Endothelial cell of umbilical vein (primary cell): ENCODE data around the gene PEAK3. TPM values are rescaled to one million over a fixed set of nuclear protein-coding genes. Genes with fewer than 3 reads are reported as not detected.

Experiments
- BruUV-seq: library from RNA; stranded (reverse); fragments of 400-500 nt; replicated peaks from 2 replicates; lab custom pipeline; 2021; lab: Mats Ljungman, UMichigan
- CTCF ChIA-PET: fragments of 300-600, 350-600 bp; sonication (Branson Sonifier 250); formaldehyde crosslinking; loops from one replicate; lab custom pipeline; 2021; ENCODE audit warnings: antibody characterized with exemption, inconsistent platforms; lab: Charles Lee
- POLR2A ChIA-PET: fragments of 300-600, 350-600 bp; sonication (Branson Sonifier 250); formaldehyde crosslinking; loops from one replicate; lab custom pipeline; 2021; ENCODE audit warnings: antibody characterized with exemption, inconsistent platforms; lab: Charles Lee
- DNase-seq: peaks from one replicate; pipeline ENCODE4 v3.0.0-alpha.2; 2011; ENCODE audit warnings: low read depth, low spot score
- FAIRE-seq: peaks from 2 replicates; lab custom pipeline; 2011; peaks lifted over from hg19 to GRCh38; lab: Jason Lieb, UNC
- H2AFZ ChIP-seq: 2 replicates; pipeline ENCODE4 v1.6.0; 2012; ENCODE audit warnings: low read depth, low read length, control low read depth, inconsistent platforms
- H3K27ac ChIP-seq: 2 replicates; pipeline ENCODE4 v1.5.1; 2011; ENCODE audit warnings: low read depth, mild to moderate bottlenecking, control low read depth, low read length, moderate library complexity; ENCODE audit not compliant: insufficient read depth
- H3K27me3 ChIP-seq, 2 experiments: 2 replicates each; pipeline versions ENCODE4 v1.6.0 to v1.6.1; 2011; ENCODE audit warnings: low read length in 2 of 2, mixed read lengths in 1 of 2; ENCODE audit not compliant: control insufficient read depth in 2 of 2, insufficient read depth in 2 of 2
- H3K36me3 ChIP-seq, 2 experiments: 2 replicates in 1 of 2; 3 replicates in 1 of 2; pipeline ENCODE4 v1.5.1; 2011; ENCODE audit warnings: low read length in 2 of 2, mild to moderate bottlenecking in 1 of 2, moderate library complexity in 1 of 2; ENCODE audit not compliant: control insufficient read depth in 2 of 2, insufficient read depth in 2 of 2; ENCODE audit errors: extremely low read depth in 1 of 2
- H3K4me1 ChIP-seq: 3 replicates; pipeline ENCODE4 v1.5.1; 2011; ENCODE audit warnings: mild to moderate bottlenecking, low read length; ENCODE audit not compliant: control insufficient read depth, insufficient read depth; ENCODE audit errors: extremely low read depth
- H3K4me2 ChIP-seq: 2 replicates; pipeline ENCODE4 v1.6.1; 2011; ENCODE audit warnings: low read length, control low read depth, mixed read lengths; ENCODE audit not compliant: insufficient read depth
- H3K4me3 ChIP-seq, 3 experiments: fragments of 200-600 bp in 1 of 3; sonication (generic), shearing (Covaris generic) in 1 of 3; replicated peaks in 1 of 3; 2 replicates each; pipeline ENCODE4 v1.5.1; 2011 to 2016; ENCODE audit warnings: control low read depth in 3 of 3, low read length in 3 of 3, mild to moderate bottlenecking in 2 of 3, inconsistent platforms in 1 of 3, low read depth in 1 of 3, moderate library complexity in 1 of 3; ENCODE audit not compliant: insufficient read depth in 1 of 3
- H3K79me2 ChIP-seq: 2 replicates; pipeline ENCODE4 v1.6.0; 2012; ENCODE audit warnings: low read length, inconsistent platforms; ENCODE audit not compliant: control insufficient read depth, insufficient read depth
- H3K9ac ChIP-seq: replicated peaks from 2 replicates; pipeline ENCODE3; 2011; ENCODE audit warnings: low read length, control low read depth; ENCODE audit not compliant: insufficient read depth; ENCODE audit errors: extremely low read depth
- H3K9me1 ChIP-seq: replicated peaks from 3 replicates; pipeline ENCODE4 v1.6.0; 2011; ENCODE audit warnings: mild to moderate bottlenecking, low read length; ENCODE audit not compliant: control insufficient read depth, insufficient read depth; ENCODE audit errors: extremely low read depth
- H3K9me3 ChIP-seq: replicated peaks from 2 replicates; pipeline ENCODE4 v1.5.1; 2012; ENCODE audit warnings: low read length, inconsistent platforms; ENCODE audit not compliant: control insufficient read depth, insufficient read depth
- H4K20me1 ChIP-seq: replicated peaks from 2 replicates; pipeline ENCODE3; 2011; ENCODE audit warnings: mild to moderate bottlenecking, low read length; ENCODE audit not compliant: control insufficient read depth, insufficient read depth; ENCODE audit errors: extremely low read depth
- CTCF ChIP-seq, 2 donors: IDR thresholded peaks; 1 replicate in 1 of 2; 2 replicates in 1 of 2; pipeline ENCODE4 v1.5.1; 2011; ENCODE audit warnings: low read length in 2 of 2, mild to moderate bottlenecking in 2 of 2, moderate library complexity in 2 of 2, control low read depth in 1 of 2, inconsistent platforms in 1 of 2, low read depth in 1 of 2; ENCODE audit not compliant: insufficient read depth in 1 of 2; ENCODE audit errors: extremely low read depth in 1 of 2
- EZH2 ChIP-seq: IDR thresholded peaks from 2 replicates; pipeline ENCODE4 v1.6.1; 2012; ENCODE audit warnings: borderline replicate concordance, low read depth, mild to moderate bottlenecking, moderate library complexity, low read length, inconsistent platforms; ENCODE audit not compliant: severe bottlenecking
- FOS ChIP-seq: IDR thresholded peaks from 2 replicates; pipeline ENCODE4 v1.6.1; 2011; ENCODE audit warnings: mild to moderate bottlenecking, low read length, moderate library complexity, borderline replicate concordance; ENCODE audit not compliant: insufficient read depth
- GATA2 ChIP-seq: IDR thresholded peaks from 2 replicates; pipeline ENCODE4 v1.7.0; 2011; ENCODE audit warnings: low read depth, mild to moderate bottlenecking, moderate library complexity, mixed read lengths, low read length; ENCODE audit not compliant: insufficient read length, insufficient read depth
- JUN ChIP-seq: IDR thresholded peaks from 2 replicates; pipeline ENCODE4 v1.6.1; 2011; ENCODE audit warnings: borderline replicate concordance, low read depth; ENCODE audit not compliant: insufficient read length, insufficient read depth
- MYC ChIP-seq: IDR thresholded peaks from one replicate; pipeline ENCODE4 v1.6.1; 2011; ENCODE audit warnings: mild to moderate bottlenecking, low read depth, low read length
- POLR2A ChIP-seq: IDR thresholded peaks from 2 replicates; pipeline ENCODE4 v1.6.1; 2012; ENCODE audit warnings: low read depth, mild to moderate bottlenecking, control low read depth, low read length
- POLR2AphosphoS5 ChIP-seq: IDR thresholded peaks from 2 replicates; pipeline ENCODE4 v1.6.1; 2012; ENCODE audit warnings: low read depth, mild to moderate bottlenecking, control low read depth, low read length, moderate library complexity; ENCODE audit not compliant: insufficient read depth
- dilution Hi-C: fragments of 300-500 bp; cut with MboI; formaldehyde crosslinking; loops from one replicate; pipeline ENCODE4 v1.15.0; 2019; ENCODE audit warnings: low sequenced_read_pairs; ENCODE audit not compliant: extremely low pct_ligation_motif_present
- intact Hi-C: fragments of 100-400 bp; cut with micrococcal nuclease; formaldehyde crosslinking; loops from one replicate; pipeline ENCODE4 v1.10.0; 2022
- polyA plus RNA-seq, 4 experiments: library from polyadenylated mRNA; depleted of rRNA in 3 of 4; stranded (reverse) in 3 of 4; unstranded in 1 of 4; fragments of >200 nt; gene quantifications; 2 replicates each; pipeline versions ENCODE4 v1.2.1 to v1.2.3, GENCODE V29; 2011 to 2012; ENCODE audit warnings: missing spikeins in 1 of 4
- total RNA-seq: library from RNA; stranded (reverse); gene quantifications from 2 replicates; pipeline ENCODE4 v1.2.3, GENCODE V29; 2021
- TF ChIP-seq, protein P1 (sequence below): IDR thresholded peaks from 2 replicates; pipeline ENCODE4 v1.6.1; 2011; ENCODE audit not compliant: insufficient read depth, insufficient read length

PEAK3 gene
- total and polyA plus RNA-seq, 2 donors (not counting 3 experiments of a cell fraction or from before 2014, with no cell fraction given) = 0.03 TPM; not detected in 1

GRCh38 chr19:2225415-2226050 lies 56.4 kb downstream of the PEAK3 start:
- Histone ChIP-seq H3K27me3 (no peaks in the 10 kb centered on the region), H3K9ac (no peak overlapping the region), H3K27ac (no peak overlapping the region), H3K4me1 (no peaks in the 10 kb centered on the region), H3K9me1 (no peaks in the 10 kb centered on the region), H3K36me3 (peaks cover 2 to 26% of the 10 kb centered on the region in 2 experiments), H4K20me1 (no peaks in the 10 kb centered on the region), H2AFZ (no peak overlapping the region), H3K4me3 (no peak overlapping the region), H3K79me2 (no peaks in the 10 kb centered on the region), H3K4me2 (no peak overlapping the region), H3K9me3 (no peaks in the 10 kb centered on the region)
- BruUV-seq = no TSS peak
- no peak for FAIRE-seq
- dilution Hi-C loops = no loop called here
- ChIA-PET POLR2A (no interaction called here), CTCF (interaction anchor here (1.3 kb wide), 1 partner anchor 70 kb away, joined by 5 read pairs; no protein-coding TSS in a partner anchor)
- TF ChIP-seq JUN = no peak
- TF ChIP-seq CTCF (IDR thresholded peaks at IDR 0.05; ENCODE audit: extremely low read depth in 1 of 2, insufficient read depth in 1 of 2, low read depth in 1 of 2, low read length in 2 of 2) = no peak
- TF ChIP-seq FOS = no peak
- no peak for TF ChIP-seq EZH2
- no peak for TF ChIP-seq POLR2AphosphoS5
- TF ChIP-seq, protein P1, sequence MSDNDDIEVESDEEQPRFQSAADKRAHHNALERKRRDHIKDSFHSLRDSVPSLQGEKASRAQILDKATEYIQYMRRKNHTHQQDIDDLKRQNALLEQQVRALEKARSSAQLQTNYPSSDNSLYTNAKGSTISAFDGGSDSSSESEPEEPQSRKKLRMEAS = no peak
- TF ChIP-seq GATA2 = no peak
- no peak for TF ChIP-seq MYC
- no peak for TF ChIP-seq POLR2A
- DNase-seq = no peak
- intact Hi-C loops = no loop called here
